Measurements from ENCODE around the gene CPSF4. TPM values are rescaled to one million over a fixed set of nuclear protein-coding genes. Genes with fewer than 3 reads are reported as not detected.
A peak's percentile ranks its signal among the peaks of the same experiment; 100 is the strongest.

Gene CPSF4
- total and polyA plus RNA-seq, 8 donors = 4.5 to 43.8 (median 27.2) TPM

- Histone ChIP-seq H3K4me1 (peaks cover 6 to 31% (median 25%) of the 10 kb centered on the region in 4 donors), H3K27me3 (no peaks in the 10 kb centered on the region), H3K36me3 (peaks cover 60 to 94% (median 84%) of the 10 kb centered on the region in 4 donors), H3K4me3 (peak overlapping the region; percentile 41 to 60 (median 52)), H3K9me3 (no peaks in the 10 kb centered on the region), H3K27ac (peak overlapping the region; percentile 8 to 81 (median 75))
- TF ChIP-seq, protein P1, sequence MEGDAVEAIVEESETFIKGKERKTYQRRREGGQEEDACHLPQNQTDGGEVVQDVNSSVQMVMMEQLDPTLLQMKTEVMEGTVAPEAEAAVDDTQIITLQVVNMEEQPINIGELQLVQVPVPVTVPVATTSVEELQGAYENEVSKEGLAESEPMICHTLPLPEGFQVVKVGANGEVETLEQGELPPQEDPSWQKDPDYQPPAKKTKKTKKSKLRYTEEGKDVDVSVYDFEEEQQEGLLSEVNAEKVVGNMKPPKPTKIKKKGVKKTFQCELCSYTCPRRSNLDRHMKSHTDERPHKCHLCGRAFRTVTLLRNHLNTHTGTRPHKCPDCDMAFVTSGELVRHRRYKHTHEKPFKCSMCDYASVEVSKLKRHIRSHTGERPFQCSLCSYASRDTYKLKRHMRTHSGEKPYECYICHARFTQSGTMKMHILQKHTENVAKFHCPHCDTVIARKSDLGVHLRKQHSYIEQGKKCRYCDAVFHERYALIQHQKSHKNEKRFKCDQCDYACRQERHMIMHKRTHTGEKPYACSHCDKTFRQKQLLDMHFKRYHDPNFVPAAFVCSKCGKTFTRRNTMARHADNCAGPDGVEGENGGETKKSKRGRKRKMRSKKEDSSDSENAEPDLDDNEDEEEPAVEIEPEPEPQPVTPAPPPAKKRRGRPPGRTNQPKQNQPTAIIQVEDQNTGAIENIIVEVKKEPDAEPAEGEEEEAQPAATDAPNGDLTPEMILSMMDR (IDR thresholded peaks at IDR 0.05) = no peak
- TF ChIP-seq POLR2A (IDR thresholded peaks at IDR 0.05) (no peak), POLR2AphosphoS5 (IDR thresholded peaks at IDR 0.05) (peak in 2 of 3 donors; percentile 55 to 77)
- WGBS, 5 donors = 1 to 14% (median 6%) methylated on average over 43 to 68 of the region's 68 CpGs
- intact Hi-C loops (cut with DNase I; ENCODE audit: low total_unique reads) = no loop called here
- DNase-seq = peak; percentile 81 to 94
Observed at GRCh38 chr7:99392659-99393354, 45.9 kb upstream of the CPSF4 start.

- 39 to 65% (median 42%) methylated on average over 14 to 30 of the region's 30 CpGs for WGBS, 5 donors
- H3K27ac ChIP-seq = peak overlapping the region; percentile 8 to 81 (median 75)
- H3K36me3 ChIP-seq = peaks cover 59 to 94% (median 84%) of the 10 kb centered on the region in 4 donors
- H3K4me1 ChIP-seq = peaks cover 6 to 31% (median 25%) of the 10 kb centered on the region in 4 donors
- DNase-seq = peak; percentile 34 to 83
- intact Hi-C loops (cut with DNase I; ENCODE audit: low total_unique reads) = no loop called here
- TF ChIP-seq, protein P1 (IDR thresholded peaks at IDR 0.05) = no peak
- no peak for TF ChIP-seq POLR2AphosphoS5 (IDR thresholded peaks at IDR 0.05)
- TF ChIP-seq POLR2A (IDR thresholded peaks at IDR 0.05) = no peak
- TF ChIP-seq EP300 (IDR thresholded peaks at IDR 0.05) = no peak
- peak overlapping the region; percentile 41 to 60 (median 52) for H3K4me3 ChIP-seq
- H3K9me3 ChIP-seq = no peaks in the 10 kb centered on the region
- no peaks in the 10 kb centered on the region for H3K27me3 ChIP-seq
Observed at GRCh38 chr7:99393355-99394187, 45.2 kb upstream of the CPSF4 start.

GRCh38 chr7:99394188-99394502 is 44.6 kb upstream of the CPSF4 start:
- Histone ChIP-seq H3K36me3 (peaks cover 60 to 94% (median 84%) of the 10 kb centered on the region in 4 donors), H3K27ac (no peak overlapping the region), H3K4me1 (peaks cover 6 to 31% (median 25%) of the 10 kb centered on the region in 4 donors), H3K4me3 (no peak overlapping the region), H3K9me3 (no peaks in the 10 kb centered on the region), H3K27me3 (no peaks in the 10 kb centered on the region)
- intact Hi-C loops (cut with DNase I; ENCODE audit: low total_unique reads) = no loop called here
- WGBS, 5 donors = 88 to 95% (median 92%) methylated on average over 4 of the region's 4 CpGs; no CpG with 5 or more reads in 1 of the 5 donors
- TF ChIP-seq POLR2A (IDR thresholded peaks at IDR 0.05) = no peak
- TF ChIP-seq EP300 (IDR thresholded peaks at IDR 0.05) = no peak
- TF ChIP-seq POLR2AphosphoS5 (IDR thresholded peaks at IDR 0.05) = no peak
- TF ChIP-seq, protein P1 (IDR thresholded peaks at IDR 0.05) = no peak
- no peak for DNase-seq

DNA sequence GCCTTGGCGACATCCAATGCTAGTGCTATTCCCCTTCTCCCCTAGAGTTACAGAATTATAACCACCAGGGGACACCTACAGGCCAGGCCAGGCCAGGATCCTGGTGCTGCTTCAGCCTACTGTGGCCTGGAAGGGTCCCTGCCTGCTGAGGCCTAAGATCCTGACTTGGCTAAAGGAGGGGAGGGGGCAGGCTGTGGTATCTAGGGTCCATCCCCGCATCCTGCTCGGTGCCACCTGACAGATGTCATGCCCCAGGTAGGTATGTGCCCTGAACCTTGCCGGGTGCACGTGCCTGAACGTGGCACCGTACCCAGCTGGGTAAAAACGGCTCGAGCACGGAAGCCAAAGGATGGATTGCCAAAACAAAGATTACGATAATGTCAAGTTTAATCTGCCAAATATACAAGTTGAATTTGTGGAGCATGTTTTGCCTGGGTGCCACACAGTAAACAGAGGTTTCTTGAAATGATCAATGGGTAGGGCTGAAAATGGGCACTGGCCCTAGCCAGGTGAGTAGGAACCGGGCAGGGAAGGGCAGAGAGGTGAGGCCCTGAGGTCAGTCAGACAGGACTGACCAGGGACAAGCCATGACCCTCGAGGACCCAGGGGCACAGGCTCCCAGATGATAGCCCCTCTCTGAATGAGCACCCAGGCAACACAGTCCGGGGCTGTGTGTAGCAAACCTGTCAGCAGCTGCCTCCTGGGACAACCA is 43.0 kb upstream of the CPSF4 start:
- intact Hi-C loops (cut with DNase I; ENCODE audit: low total_unique reads) = no loop called here
- Histone ChIP-seq H3K4me1 (peaks cover 6 to 31% (median 25%) of the 10 kb centered on the region in 4 donors), H3K9me3 (no peaks in the 10 kb centered on the region), H3K27ac (no peak overlapping the region), H3K36me3 (peaks cover 62 to 94% (median 84%) of the 10 kb centered on the region in 4 donors), H3K27me3 (no peaks in the 10 kb centered on the region), H3K4me3 (no peak overlapping the region)
- TF ChIP-seq POLR2AphosphoS5 (IDR thresholded peaks at IDR 0.05) = no peak
- DNase-seq = no peak
- WGBS, 5 donors = 44 to 82% (median 54%) methylated on average over 14 of the region's 14 CpGs

All from stomach (tissue), 9 donors.